A549 (cell line): ENCODE measurements around the gene PLEKHH2.

Experiments
- ZFP36 ChIP-seq: fragments of 450-650 bp; IDR thresholded peaks from 2 replicates; pipeline ENCODE4 v1.6.1; 2014; ENCODE audit warnings: borderline replicate concordance; ENCODE audit not compliant: partially characterized antibody
- TF ChIP-seq, protein P1 (sequence below): fragments of >200 bp; sonication (Bioruptor Twin); formaldehyde crosslinking; IDR thresholded peaks from 3 replicates; pipeline ENCODE4 v1.5.1; 2016

DNA sequence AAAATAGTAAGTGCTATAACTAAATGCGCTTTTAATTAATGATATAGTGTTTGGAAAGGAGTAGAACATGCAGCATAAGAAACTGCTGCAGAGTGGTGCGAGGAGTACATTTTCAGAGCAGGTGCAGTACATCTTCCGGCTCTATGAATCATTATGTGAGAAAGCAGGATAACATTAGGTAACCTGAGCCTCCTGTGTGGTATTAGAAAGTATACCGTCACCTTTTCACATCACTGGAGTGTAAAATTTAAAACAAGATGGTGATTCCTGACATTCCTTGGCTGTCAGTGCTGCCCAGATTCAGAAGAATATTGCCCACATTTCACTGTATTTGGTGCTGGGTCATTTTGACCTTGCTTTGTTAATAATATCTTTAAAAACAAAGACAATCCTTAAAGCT is 128.9 kb downstream of the PLEKHH2 start:
- TF ChIP-seq ZFP36, result no peak
- TF ChIP-seq, protein P1, sequence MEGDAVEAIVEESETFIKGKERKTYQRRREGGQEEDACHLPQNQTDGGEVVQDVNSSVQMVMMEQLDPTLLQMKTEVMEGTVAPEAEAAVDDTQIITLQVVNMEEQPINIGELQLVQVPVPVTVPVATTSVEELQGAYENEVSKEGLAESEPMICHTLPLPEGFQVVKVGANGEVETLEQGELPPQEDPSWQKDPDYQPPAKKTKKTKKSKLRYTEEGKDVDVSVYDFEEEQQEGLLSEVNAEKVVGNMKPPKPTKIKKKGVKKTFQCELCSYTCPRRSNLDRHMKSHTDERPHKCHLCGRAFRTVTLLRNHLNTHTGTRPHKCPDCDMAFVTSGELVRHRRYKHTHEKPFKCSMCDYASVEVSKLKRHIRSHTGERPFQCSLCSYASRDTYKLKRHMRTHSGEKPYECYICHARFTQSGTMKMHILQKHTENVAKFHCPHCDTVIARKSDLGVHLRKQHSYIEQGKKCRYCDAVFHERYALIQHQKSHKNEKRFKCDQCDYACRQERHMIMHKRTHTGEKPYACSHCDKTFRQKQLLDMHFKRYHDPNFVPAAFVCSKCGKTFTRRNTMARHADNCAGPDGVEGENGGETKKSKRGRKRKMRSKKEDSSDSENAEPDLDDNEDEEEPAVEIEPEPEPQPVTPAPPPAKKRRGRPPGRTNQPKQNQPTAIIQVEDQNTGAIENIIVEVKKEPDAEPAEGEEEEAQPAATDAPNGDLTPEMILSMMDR, result no peak
